Measurements from ENCODE around the gene KRTAP4-4.

KRTAP4-4 gene

DNA sequence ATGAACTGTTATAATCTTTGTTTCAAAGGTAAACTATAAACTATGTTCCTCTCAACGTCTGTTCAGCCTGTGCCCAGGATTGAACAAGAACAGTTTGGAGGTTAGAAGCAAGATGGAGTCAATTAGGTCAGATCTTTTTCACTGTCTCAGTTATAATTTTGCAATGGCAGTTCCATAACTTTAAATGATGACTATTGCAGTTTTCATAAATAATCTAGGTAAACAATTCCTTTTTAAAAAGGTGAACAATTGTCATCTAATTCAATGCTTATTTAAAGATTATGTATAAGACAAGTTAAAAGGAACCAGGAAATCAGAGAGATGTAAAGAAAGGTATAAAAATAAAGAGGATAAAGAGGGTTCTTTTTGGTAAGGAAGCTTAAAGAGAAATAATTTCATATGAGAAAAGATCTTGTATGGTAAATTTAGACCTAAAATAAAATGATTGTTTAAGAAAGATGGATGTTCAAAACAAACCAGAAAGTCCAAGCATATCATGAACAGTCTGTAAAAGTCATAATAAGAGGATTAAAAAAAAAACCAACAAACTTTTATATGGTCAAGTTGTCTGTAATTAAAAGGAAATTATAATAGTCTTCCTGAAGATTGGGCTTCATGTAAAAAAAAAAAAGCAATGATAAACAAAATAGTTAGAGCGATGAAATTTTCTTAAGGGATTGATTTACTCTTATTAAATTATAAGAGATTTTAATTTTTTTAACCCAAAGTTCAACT lies 49.2 kb downstream of the KRTAP4-4 start:
- DNase-seq (ENCODE audit: low read depth in 2 of 2): no peak
